HepG2 (cell line): Measurements from ENCODE around the gene BABAM2. TPM values are rescaled to one million over a fixed set of nuclear protein-coding genes. Genes with fewer than 3 reads are reported as not detected.

Experiments used
- JARID2 ChIP-seq: sonication (generic); formaldehyde crosslinking; IDR thresholded peaks from 2 replicates; pipeline ENCODE4 v1.8.1; 2023; ENCODE audit warnings: missing genetic modification reagents, inconsistent platforms; ENCODE audit not compliant: insufficient replicate concordance
- KMT2B ChIP-seq: IDR thresholded peaks from 2 replicates; pipeline ENCODE4 v1.6.1; 2016; ENCODE audit warnings: missing genetic modification reagents, missing compliant biosample characterization
- MIER3 ChIP-seq: IDR thresholded peaks from 2 replicates; pipeline ENCODE4 v1.6.1; 2016; ENCODE audit warnings: missing compliant biosample characterization, borderline replicate concordance
- NKX3-1 ChIP-seq: sonication (generic); formaldehyde crosslinking; IDR thresholded peaks from 2 replicates; pipeline ENCODE4 v1.5.0; 2020; ENCODE audit warnings: missing genetic modification reagents
- PAXIP1 ChIP-seq: sonication (generic); formaldehyde crosslinking; conservative IDR thresholded peaks from 2 replicates; pipeline ENCODE4 v1.4.0; 2020; ENCODE audit warnings: mild to moderate bottlenecking, missing genetic modification reagents, moderate library complexity
- POGZ ChIP-seq: sonication (generic); formaldehyde crosslinking; IDR thresholded peaks from 2 replicates; pipeline ENCODE4 v1.4.0; 2020; ENCODE audit warnings: mild to moderate bottlenecking, missing genetic modification reagents
- TFE3 ChIP-seq: IDR thresholded peaks from 2 replicates; pipeline ENCODE4 v1.6.1; 2016
- ZBTB42 ChIP-seq: sonication (generic); formaldehyde crosslinking; IDR thresholded peaks from 2 replicates; pipeline ENCODE4 v1.5.0; 2020; ENCODE audit warnings: mild to moderate bottlenecking, missing genetic modification reagents
- ZBTB8A ChIP-seq: sonication (generic); formaldehyde crosslinking; IDR thresholded peaks from 2 replicates; pipeline ENCODE4 v1.4.0; 2020; ENCODE audit warnings: mild to moderate bottlenecking, low read depth, missing genetic modification reagents, borderline replicate concordance
- ZNF20 ChIP-seq: sonication (generic); formaldehyde crosslinking; IDR thresholded peaks from 2 replicates; pipeline ENCODE4 v1.4.0; 2020; ENCODE audit warnings: mild to moderate bottlenecking, moderate library complexity, missing genetic modification reagents
- ZNF275 ChIP-seq: sonication (generic); formaldehyde crosslinking; IDR thresholded peaks from 2 replicates; pipeline ENCODE4 v1.8.0; 2022; ENCODE audit warnings: missing genetic modification reagents, mild to moderate bottlenecking, inconsistent platforms, borderline replicate concordance
- ZNF44 ChIP-seq: sonication (generic); formaldehyde crosslinking; IDR thresholded peaks from 2 replicates; pipeline ENCODE4 v1.5.1; 2020; ENCODE audit warnings: mild to moderate bottlenecking, missing genetic modification reagents
- ZNF530 ChIP-seq: sonication (generic); formaldehyde crosslinking; IDR thresholded peaks from 2 replicates; pipeline ENCODE4 v1.5.0; 2020; ENCODE audit warnings: low read depth, mild to moderate bottlenecking, missing genetic modification reagents
- ZNF569 ChIP-seq: sonication (generic); formaldehyde crosslinking; IDR thresholded peaks from 2 replicates; pipeline ENCODE4 v1.5.0; 2020; ENCODE audit warnings: mild to moderate bottlenecking, missing genetic modification reagents, moderate library complexity, borderline replicate concordance
- ZNF605 ChIP-seq: sonication (generic); formaldehyde crosslinking; IDR thresholded peaks from 2 replicates; pipeline ENCODE4 v1.8.0; 2022; ENCODE audit warnings: mild to moderate bottlenecking, missing genetic modification reagents
- ZNF770 ChIP-seq: sonication (generic); formaldehyde crosslinking; IDR thresholded peaks from 2 replicates; pipeline ENCODE4 v1.5.0; 2020; ENCODE audit warnings: mild to moderate bottlenecking, missing genetic modification reagents
- ZNF788 ChIP-seq: sonication (generic); formaldehyde crosslinking; IDR thresholded peaks from 2 replicates; pipeline ENCODE4 v1.5.0; 2020; ENCODE audit warnings: mild to moderate bottlenecking, missing genetic modification reagents, borderline replicate concordance
- ZNF816 ChIP-seq: sonication (generic); formaldehyde crosslinking; IDR thresholded peaks from 2 replicates; pipeline ENCODE4 v1.8.0; 2022; ENCODE audit warnings: missing genetic modification reagents, mild to moderate bottlenecking, borderline replicate concordance
- ZSCAN30 ChIP-seq: sonication (generic); formaldehyde crosslinking; IDR thresholded peaks from 2 replicates; pipeline ENCODE4 v1.5.0; 2020; ENCODE audit warnings: mild to moderate bottlenecking, missing genetic modification reagents
- polyA plus RNA-seq, 8 experiments: library from polyadenylated mRNA; depleted of rRNA in 3 of 8; stranded (reverse) in 7 of 8; unstranded in 1 of 8; fragments of >200 nt; fragmentation: Illumina TruSeq in 4 of 8; extraction: Trizol in 4 of 8; gene quantifications; 2 replicates each; pipeline versions ENCODE4 v1.2.1 to v1.2.3, GENCODE V29; 2011 to 2016; ENCODE audit warnings: low read depth in 4 of 8, missing spikeins in 1 of 8, mixed read lengths in 1 of 8; ENCODE audit not compliant: insufficient read depth in 1 of 8
- total RNA-seq, 5 experiments: library from RNA; depleted of rRNA; stranded (reverse); fragments of >200 nt; fragmentation: Illumina TruSeq; extraction: Trizol; gene quantifications; 2 replicates each; pipeline ENCODE4 v1.2.3, GENCODE V29; 2016; ENCODE audit warnings: low read depth in 1 of 5

The BABAM2 gene
- total and polyA plus RNA-seq, 2 of the 13 experiments (the other 11 are each of a cell fraction or from before 2014, with no cell fraction given), result 24.9 to 28.0 TPM

- TF ChIP-seq ZNF275 (CRISPR knock-in tag) (0 out of 2 replicates have a peak, but pooled peaks have one; percentile 73), NKX3-1 (CRISPR knock-in tag) (no peak), JARID2 (CRISPR knock-in tag) (no peak), ZNF770 (0 out of 2 replicates have a peak, but pooled peaks have one; percentile 18), ZNF788 (no peak), ZNF816 (no peak), ZNF569 (CRISPR knock-in tag) (0 out of 2 replicates have a peak, but pooled peaks have one; percentile 53), ZNF605 (CRISPR knock-in tag) (peak; percentile 67), POGZ (CRISPR knock-in tag) (peak; percentile 92), PAXIP1 (0 out of 2 replicates have a peak, but pooled peaks have one; percentile 42), TFE3 (peak; percentile 57; the same call in 1 of the 2 replicates), ZNF20 (CRISPR knock-in tag) (0 out of 2 replicates have a peak, but pooled peaks have one; percentile 24), MIER3 (CRISPR knock-in tag) (0 out of 2 replicates have a peak, but pooled peaks have one; percentile 27), ZNF530 (no peak), KMT2B (peak; percentile 63; the same call in 1 of the 2 replicates), ZBTB8A (CRISPR knock-in tag) (0 out of 2 replicates have a peak, but pooled peaks have one; percentile 74), ZSCAN30 (no peak), ZNF44 (CRISPR knock-in tag) (0 out of 2 replicates have a peak, but pooled peaks have one; percentile 21), ZBTB42 (0 out of 2 replicates have a peak, but pooled peaks have one; percentile 40)
These were observed 569 bp downstream of the BABAM2 start (continued) for GRCh38 chr2:27890924-27891672.
